Esophagus squamous epithelium (tissue), 4 donors: ENCODE results near the gene INTS2.

Experiments
- CTCF ChIP-seq, 6 experiments: fragments of 450-650 bp in 4 of 6; fragments of 200-600 bp in 2 of 6; sonication (generic) in 2 of 6; IDR thresholded peaks; one replicate each; pipeline ENCODE4 v1.5.1; 2016 to 2019; ENCODE audit warnings: antibody characterized with exemption in 6 of 6, mild to moderate bottlenecking in 4 of 6, moderate library complexity in 4 of 6
- POLR2A ChIP-seq, 4 donors: fragments of 450-650 bp; IDR thresholded peaks; one replicate each; pipeline ENCODE4 v1.6.1; 2017; ENCODE audit warnings: antibody characterized with exemption in 4 of 4, mild to moderate bottlenecking in 4 of 4, moderate library complexity in 3 of 4

DNA sequence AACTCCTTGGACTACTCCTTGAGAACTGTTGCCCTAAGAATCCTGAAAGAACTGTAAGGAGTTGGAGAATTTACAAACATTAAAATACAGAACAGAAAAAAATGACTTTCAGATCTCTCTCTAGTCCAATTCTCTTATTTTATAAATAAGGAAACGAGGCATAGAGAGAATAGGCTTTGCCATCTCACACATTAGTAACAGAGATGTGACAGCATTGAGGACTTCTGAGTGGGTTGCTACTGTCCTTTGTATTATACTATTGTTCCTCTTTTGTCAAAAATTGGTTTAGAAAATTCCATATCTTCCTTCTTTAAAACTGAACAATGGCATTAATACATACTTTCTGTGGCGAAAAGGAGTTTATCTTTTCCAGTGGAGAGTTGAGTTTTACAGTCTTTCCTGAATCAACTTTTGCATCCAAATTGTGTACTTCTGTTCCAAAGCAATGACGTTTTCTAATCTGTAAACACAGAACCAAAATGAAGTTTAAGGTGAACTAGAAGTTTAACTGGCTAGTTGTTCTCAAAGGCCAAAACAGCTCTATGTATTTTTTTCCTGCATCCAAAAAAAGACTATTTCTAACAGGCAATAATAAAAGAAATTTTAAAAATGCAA is 80.9 kb downstream of the INTS2 start:
- TF ChIP-seq CTCF (IDR thresholded peaks at IDR 0.05), result no peak
- no peak for TF ChIP-seq POLR2A (IDR thresholded peaks at IDR 0.05)
